ENCODE data around the gene HEYL.

GRCh38 chr1:39635871-39636210 is 3.6 kb downstream of the HEYL start:
- TF ChIP-seq CTCF (conservative IDR thresholded peaks at IDR 0.05; ENCODE audit: low read length) = no peak
- no peak for TF ChIP-seq EZH2phosphoT487 (IDR thresholded peaks at IDR 0.05; ENCODE audit: borderline replicate concordance)
